Activated T-cell treated with anti-CD3 and anti-CD28 coated beads for 1 hour (primary cell): ENCODE data around the gene GGCT.
"Not testable (repeated sequence)": the region's sequence is repeated elsewhere in the genome, so short reads cannot be mapped to it uniquely, and the experiment has no call there.

Experiments
- DNase-seq: peaks from one replicate; pipeline ENCODE4 v3.0.0-alpha.2; 2020; ENCODE audit warnings: low read depth

GGCT gene

GRCh38 chr7:30515761-30516160, 11.1 kb upstream of the GGCT start:
- no peak for DNase-seq

DNA sequence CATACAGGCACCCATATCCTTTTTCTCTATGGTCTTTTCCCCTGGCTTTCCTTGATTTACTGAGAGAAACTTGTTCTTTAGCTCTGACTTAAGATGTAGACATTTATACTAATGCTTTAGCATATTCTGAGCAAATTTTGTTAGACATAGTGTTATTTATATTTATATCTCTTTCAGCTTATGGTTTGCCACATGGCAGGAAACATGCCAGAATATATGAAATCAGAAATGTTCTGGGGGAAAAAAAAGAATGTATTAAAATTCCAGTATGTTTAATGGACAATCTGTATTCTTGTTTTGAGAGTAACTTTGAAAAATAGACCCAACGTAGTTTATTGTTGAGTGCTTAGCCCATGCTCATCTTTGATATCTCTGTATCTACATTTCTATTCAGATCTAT, 10.1 kb upstream of the GGCT start:
- no peak for DNase-seq

- no peak for DNase-seq
Observed at GRCh38 chr7:30514177-30514576, 9.5 kb upstream of the GGCT start.

DNA sequence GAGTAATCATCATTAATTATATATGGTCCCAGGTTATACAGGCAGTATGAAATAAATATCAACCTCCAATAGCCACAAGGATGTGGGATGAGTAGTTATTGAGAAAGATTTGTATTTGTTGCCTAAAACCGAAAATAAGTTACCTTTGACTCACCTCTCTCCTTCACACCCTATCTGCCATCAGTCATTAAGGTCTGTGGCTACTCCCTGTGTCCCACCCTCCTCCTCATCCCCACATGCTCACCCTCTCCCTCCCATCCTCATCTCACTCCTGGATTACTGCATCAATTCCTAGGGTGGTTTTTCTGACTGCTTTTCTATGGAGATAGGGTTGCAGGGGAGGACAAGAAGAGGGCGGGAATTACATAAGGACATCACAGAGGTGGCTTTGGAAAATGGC, 9.1 kb upstream of the GGCT start:
- DNase-seq, result no peak

DNA sequence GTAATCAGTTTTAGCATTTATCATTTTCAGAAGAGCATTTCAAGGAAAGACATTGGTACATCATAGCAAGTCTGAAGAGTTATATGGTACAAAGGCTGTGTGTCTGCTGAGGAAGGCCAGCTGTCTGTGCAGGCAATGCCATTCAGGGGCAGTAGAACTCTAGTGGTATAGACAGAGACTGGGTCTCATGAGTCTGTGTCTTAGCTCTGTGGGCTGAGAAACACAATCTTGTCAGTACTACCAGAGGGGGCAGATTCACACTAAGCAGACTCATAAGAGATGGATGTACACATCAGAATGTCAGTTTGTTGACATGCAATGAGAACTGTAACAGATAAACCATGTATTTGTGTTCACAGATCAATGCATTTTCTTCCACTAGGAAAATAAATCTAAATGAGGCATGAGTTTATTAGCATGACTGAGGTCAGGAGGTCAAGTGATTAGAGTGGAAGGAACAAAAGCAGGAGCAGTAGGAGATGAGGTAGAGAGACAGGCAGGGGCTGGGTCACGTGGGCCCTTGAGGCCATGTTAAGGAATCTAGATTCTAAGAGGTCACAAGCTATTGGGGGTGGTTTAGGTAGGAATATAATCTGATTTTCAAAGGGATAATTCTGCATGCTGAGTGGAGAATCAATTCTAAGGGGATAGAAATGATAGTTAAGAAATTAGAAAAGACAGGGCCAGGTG, 7.5 kb upstream of the GGCT start:
- no peak for DNase-seq

GRCh38 chr7:30511494-30511893, 6.9 kb upstream of the GGCT start:
- DNase-seq, result no peak

DNA sequence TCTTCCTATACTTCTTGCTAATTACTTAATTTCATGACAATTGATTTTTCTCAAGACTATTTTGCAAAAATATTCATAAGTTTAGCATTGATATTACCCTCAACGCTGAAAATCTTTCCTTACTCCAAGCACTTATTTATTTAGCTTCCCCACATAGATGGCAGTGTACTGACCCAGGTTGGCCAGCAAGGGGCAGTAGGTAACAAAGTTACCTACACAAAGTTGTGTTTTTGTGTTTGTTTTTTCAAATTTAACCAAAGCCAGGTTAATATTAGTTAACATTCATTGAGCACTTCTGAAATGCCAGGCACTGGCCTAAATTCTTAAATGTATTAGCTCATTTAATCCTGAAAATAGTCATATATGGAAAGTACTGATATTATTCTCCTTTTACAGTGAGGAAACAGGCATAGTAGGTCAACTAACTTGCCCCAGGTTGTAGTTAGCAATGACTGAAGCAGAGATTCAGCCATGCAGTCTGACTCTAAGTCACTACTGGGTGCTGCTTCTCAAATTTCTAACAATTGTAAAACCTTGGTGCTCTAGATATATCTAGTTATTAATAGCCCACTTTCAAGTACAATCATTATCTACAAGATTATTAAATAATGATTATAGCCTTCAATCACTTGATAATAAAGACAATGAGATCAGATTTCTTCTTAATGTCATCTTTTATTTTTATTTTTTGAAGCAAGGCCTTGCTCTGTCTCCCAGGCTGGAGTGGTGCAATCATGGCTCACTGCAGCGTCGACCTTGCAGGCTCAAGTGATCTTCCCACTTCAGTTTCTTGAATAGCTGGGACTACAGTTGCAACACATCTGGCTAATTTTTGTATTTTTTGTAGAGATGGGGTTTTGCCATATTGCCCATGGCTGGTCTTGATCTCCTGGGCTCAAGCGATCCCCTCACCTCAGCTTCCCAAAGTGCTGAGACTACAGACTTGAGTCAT, 5.8 kb upstream of the GGCT start:
- DNase-seq, result no peak

GRCh38 chr7:30509171-30509857, 4.7 kb upstream of the GGCT start:
- not testable (repeated sequence) for DNase-seq

- DNase-seq, result not testable (repeated sequence)
Observed at GRCh38 chr7:30507346-30507900, 2.8 kb upstream of the GGCT start.

DNA sequence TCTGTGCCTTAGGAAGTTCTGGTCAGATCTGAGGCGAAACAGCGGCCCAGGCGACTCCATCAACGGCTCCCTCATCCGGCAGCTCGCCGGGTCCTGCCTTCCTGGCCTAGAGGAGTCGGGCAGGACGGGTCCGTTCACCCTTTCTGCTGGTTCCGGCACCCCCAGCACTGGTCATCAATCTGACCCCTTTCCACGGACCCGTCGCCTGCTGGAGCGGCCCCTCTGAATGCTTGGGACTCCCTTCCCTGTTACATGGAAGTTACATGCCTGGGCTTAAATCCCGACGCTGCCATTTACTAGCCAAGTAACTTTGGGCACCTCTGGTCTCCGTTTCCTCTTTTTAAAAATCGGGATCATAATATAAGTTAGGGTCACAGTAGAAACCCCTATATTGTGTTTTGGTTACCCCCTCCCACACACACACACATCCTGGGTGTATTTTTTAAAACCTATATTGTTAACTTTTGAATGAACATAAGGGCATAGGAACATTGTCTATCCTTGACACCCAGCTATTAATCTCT, 607 bp upstream of the GGCT start:
- no peak for DNase-seq

DNA sequence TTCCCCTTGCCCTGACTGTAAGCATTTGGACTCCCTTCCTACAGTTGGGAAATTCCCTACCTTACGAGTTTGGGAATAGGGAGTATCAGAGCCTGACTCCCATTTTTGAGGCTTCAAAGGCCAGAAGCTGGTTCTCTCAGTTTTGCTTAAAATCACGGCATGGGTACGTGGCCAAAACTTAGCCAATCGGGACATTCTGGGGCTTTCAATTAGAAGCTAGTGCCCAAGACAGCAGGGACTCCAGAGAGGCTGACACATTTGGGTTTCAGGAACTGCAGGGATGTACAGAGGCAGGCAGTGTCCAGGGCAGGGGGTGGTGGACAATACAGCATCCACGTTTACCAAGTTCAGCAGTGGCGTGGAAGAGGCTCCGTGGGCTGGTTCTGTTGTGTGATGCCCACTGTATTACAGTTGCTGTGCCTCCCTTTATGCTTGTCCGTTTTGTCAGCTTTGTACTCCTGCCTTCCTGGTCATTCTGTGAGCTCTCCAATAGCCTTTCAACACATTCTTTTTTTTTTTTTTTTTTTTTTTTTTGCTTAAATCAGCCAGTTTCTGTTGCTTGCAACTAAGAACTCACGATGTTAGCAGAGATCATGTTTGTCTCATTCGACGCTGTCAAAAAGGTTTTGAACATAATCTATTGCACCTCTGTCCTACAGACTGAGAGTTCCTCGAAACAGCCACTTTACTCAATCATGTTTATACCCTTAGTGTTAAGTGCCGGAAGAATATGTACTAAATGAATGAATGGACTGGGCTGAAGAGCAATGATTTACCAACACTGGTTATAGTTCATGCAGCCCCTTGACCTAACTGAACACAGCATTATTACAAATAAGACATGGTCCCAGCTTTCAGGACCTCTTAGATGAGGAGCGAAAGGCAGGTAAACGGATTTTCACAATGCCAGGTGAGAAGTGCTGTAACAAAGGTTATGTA, 1.1 kb downstream of the GGCT start:
- DNase-seq, result no peak

GRCh38 chr7:30502470-30503251, 2.0 kb downstream of the GGCT start:
- DNase-seq, result no peak

- no peak for DNase-seq
Observed at GRCh38 chr7:30501264-30501663, 3.4 kb downstream of the GGCT start.

DNA sequence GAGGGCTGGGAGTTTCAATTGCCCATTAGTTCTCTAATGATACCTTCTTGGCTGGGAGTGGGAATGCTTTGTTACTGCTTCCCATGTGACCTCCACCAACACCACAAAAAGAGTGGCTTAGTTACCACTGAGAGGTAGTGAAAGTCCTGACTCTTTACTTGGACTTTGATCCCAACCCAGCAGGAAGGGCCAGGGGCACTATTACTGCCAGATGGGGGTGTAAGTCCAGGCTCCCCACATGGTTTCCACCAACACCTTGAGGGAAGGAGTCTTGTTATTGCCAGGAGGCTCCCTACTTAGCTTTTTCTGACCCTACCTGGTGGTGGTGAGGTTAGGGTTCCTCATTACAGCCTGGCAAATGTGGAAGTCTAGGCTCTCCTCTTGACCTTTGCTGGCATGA, 11.4 kb downstream of the GGCT start:
- DNase-seq, result no peak

- no peak for DNase-seq
Observed at GRCh38 chr7:30491417-30491816, 13.2 kb downstream of the GGCT start.

DNA sequence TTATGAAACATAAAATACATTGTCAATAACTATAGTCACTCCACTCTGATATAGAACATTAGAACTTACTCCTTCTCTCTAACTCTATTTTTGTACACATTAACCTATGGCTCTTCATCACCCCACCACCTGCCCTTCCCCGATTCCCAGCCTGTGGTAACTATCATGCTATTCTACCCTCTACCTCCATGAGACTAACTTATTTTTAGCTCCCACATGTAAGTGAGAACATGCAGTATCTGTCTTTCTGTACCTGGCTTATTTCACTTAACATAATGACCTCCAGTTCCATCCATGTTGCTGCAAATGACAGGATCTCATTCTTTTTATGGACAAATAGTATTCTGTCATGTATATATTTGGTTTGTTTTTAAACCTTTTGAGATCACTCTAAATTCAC, 17.3 kb downstream of the GGCT start:
- DNase-seq, result no peak

- DNase-seq, result no peak
Observed at GRCh38 chr7:30485667-30486066, 19.0 kb downstream of the GGCT start.

GRCh38 chr7:30481416-30481815, 23.2 kb downstream of the GGCT start:
- not testable (repeated sequence) for DNase-seq

GRCh38 chr7:30479202-30480120, 25.2 kb downstream of the GGCT start:
- no peak for DNase-seq
